ENCODE data around the gene ELP4.
"Not testable (repeated sequence)": the region's sequence is repeated elsewhere in the genome, so short reads cannot be mapped to it uniquely, and the experiment has no call there.

The ELP4 gene

GRCh38 chr11:31649129-31649966, 139.8 kb downstream of the ELP4 start:
- DNase-seq, result no peak

DNA sequence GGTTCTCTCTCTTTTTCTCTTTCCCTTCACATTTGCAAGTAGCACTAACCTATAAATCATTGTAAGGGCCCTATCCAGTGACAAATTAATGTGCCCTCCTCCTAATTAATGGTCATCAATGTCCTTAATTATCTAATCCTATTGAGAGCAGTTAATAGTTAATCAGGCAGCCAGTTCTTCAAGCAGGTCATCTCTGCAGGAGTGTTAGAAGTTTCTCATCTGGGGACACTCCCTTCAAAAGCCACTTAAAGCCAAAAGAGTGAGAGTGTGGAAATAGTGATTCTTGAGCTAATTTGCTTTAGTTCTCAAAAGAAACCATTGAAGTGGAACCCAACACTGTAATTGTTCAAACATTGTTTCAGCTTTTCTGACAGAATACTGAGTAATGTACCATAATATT, 141.6 kb downstream of the ELP4 start:
- no peak for DNase-seq

DNA sequence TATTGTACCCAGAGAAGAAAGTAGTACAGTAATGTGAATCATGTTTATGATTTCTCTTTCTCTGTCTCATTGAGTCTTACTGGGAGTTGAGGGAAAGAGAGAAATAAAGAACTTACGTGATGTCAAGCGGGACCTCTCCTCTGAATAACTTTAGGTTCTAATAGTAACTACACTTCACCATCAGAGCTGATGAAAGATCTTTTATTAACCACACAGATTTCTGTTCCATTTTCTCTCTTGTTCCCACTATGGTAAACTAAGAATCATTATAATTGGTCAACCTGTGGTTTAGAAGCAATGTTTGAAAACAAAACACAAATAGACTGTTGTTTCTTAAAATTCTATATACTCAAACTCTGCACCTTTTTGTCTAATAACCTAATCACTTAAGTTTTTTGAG, 142.3 kb downstream of the ELP4 start:
- no peak for DNase-seq

DNA sequence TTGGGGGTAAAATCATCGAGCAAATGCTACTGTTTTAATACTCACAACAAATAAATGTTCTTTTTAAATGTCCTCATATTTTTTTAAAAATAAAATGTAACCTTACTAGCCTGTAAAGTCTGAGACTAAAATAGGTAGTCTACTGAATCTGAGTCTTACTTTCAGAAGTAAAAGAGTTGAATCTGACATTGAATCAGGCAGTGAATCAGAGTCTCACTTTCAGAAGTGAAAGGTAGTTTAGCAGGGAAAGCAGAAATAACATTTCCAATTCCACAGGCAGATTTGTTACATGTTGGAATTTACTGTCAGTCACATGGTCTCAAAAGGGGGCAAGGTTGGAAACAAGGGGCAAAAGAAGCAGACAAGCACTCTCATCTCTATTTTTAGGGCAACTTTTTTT, 143.0 kb downstream of the ELP4 start:
- no peak for DNase-seq

GRCh38 chr11:31655483-31655882, 145.9 kb downstream of the ELP4 start:
- DNase-seq, result peak; percentile 88

GRCh38 chr11:31656051-31656450, 146.5 kb downstream of the ELP4 start:
- peak; percentile 29 for DNase-seq

DNA sequence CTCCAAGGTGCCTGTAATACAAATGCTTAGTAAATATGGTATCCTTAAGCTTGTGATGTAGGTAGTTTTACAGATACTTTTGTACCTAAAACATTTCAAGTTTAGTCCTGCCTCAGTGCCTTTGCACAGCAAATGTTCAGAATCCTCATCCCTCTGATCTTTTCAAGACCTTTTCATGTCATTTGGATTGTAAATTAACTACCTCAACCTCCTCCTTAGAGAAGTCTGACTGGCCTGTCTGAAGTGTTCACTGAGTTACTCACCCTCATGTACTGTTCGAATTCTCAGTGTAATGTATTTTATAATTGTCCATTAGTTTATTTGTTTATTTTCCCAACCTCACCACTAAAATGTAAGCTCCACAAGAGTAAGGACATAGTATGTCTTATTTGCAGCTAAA, 147.5 kb downstream of the ELP4 start:
- peak; percentile 3 for DNase-seq

GRCh38 chr11:31664129-31664528, 154.6 kb downstream of the ELP4 start:
- DNase-seq, result no peak

DNA sequence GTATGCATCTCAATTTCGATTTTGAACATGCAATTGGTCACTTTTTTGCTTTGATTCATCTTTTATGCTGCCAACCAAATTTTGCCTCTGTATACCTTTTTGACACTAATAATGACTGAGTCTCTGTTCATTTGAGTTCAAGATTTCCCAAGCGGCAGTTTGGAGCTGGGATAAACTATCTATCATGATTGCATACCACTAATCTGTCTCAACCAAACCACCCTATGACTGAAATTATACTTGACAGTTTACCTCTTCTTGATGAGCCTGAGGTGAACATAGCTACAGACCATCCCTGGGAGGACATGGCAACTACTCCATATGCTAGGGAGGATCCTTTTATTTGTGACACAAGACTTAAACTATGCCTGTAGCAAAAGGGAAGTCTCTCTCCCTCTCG, 155.4 kb downstream of the ELP4 start:
- DNase-seq, result no peak

DNA sequence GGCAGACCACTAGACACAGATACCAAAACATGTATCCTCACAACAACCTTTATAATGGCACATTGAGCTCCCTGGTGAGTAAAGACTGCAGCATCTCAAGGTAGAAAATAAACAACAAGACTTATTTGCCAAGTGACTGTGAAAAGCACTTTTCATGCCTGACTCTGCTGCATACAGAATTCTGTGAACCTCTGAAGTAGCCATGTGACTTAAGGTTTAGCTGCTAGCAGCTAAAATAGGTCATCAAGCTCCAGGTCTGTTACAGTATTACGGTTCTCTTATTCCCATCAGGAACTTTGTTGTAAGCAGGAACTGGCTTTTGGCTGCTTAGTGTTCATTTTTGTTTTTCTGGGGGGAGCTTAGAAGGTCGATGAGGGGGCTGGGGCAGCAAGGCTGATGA, 162.1 kb downstream of the ELP4 start:
- DNase-seq, result no peak

- DNase-seq, result not testable (repeated sequence)
Observed at GRCh38 chr11:31673108-31673507, 163.5 kb downstream of the ELP4 start.

DNA sequence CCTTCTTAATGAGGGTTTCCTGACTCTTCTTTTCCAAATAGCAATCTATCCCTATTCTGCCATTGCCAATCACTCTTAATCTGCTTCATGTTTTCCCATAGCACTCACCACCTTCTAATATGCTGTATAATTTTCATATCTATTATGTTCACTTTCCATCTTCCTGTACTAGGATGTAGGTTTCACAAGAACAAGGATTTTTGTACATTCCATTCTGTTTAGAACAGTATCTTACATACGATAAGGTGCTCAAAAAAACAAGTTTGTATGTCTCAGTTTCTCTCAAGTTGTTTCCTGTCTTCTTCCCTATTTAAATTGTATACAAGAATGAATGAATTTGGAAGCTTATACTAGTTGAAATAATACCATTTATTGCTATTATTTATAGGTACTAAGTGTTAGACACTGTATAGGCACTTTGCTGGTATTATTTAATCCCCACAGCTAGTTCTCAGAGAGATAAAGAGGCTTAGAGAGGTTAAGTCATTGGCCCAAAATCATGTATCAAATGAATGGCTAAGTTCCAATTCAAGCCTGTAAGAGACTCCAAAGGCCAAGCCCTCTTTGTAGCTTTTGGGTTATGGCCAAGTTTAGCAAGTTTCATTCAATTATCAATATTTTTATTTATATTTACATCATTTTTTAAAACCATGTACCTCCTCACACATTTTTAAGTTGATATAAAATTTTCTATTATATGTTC, 166.9 kb downstream of the ELP4 start:
- no peak for DNase-seq

DNA sequence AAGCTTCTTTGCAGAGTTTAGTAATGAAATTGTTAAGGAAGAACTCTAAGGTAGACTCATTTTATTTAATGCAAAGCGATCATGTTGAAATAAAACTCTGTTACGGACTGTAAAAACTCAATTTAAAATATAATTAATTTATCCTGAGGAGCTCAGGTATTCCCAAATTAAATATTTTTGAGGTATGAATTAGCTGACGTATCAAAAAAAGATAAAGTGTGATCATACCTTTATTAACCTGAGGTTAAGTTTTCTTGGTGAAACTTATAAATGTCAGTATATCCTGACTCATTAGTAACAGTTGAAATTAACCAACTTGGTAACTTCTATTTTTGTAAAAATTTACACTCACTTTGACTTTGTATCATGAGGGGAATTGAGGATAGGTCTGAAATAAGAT, 171.2 kb downstream of the ELP4 start:
- no peak for DNase-seq

DNA sequence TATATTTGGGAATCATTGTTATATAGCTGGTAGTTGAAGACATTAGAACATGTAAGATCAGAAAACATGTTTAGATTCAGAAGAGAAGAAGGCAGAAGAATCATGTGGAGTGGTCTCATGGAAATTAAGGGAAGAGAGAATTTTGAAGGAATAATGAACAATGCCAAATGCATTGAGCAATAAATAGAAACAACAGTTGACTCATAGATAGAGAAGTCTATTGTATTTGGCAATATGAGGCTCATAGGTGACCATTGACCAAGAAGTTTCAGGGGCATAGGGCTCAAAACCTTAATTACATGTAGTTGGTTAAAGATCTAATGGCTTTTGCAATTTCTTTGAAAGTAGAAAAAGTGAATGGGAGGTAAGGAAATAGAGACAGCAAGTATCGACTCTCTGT, 177.7 kb downstream of the ELP4 start:
- DNase-seq, result no peak

DNA sequence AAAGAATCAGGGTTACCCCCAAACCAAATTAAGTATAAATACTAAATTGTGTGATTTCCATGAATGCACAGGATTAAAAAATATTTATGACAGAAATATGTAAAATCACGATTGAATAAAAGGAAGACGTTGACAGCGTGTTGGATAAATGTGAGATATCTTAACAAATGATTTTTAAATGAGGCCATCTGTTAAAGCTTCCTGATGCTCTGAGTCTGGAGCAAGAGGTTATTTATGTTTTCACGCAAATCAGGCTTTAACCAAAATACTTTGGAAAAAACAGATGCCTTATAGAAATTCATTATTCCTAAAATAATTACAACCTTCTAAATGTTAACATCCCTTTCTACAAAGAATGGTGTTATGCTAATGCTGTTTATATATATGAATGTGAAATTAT, 178.3 kb downstream of the ELP4 start:
- DNase-seq, result no peak

DNA sequence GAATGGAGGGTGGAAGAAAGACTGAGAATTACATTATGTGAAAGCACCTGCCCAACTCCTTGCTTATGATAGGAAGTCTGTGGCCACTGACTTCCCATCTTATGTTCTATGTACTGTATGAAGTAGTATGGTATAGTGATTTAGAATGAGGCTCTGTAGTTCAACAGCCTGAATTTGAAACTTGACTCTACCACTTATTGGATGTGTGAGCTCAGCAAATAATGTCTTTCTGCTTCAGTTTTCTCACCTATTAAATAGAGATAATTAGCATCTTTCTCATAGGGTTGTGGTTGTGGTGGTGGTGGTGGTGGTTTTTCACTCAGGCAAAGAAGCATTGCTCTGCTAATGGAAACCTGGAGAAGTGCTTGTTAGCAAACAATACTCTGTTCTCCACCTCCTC, 180.0 kb downstream of the ELP4 start:
- no peak for DNase-seq

DNA sequence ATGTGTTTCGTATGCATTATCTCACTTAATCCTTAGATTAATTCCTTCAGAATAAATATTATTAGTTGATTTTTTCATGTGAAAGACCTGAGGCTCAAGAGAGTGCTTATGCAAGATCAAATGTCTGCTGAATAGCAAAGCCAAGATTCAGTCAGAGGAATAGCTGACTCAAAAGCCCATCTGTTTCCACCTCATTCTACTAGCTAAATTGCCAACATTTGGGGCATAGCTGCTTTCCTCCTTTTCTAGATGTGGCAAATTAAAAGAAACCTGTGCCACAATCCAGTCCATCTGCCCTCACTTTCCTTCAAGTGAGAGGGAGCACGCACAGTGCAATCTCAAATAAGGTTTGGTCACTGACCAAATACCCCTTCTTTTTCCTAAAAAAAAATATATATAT, 180.5 kb downstream of the ELP4 start:
- DNase-seq, result no peak

GRCh38 chr11:31690516-31690915, 180.9 kb downstream of the ELP4 start:
- no peak for DNase-seq

DNA sequence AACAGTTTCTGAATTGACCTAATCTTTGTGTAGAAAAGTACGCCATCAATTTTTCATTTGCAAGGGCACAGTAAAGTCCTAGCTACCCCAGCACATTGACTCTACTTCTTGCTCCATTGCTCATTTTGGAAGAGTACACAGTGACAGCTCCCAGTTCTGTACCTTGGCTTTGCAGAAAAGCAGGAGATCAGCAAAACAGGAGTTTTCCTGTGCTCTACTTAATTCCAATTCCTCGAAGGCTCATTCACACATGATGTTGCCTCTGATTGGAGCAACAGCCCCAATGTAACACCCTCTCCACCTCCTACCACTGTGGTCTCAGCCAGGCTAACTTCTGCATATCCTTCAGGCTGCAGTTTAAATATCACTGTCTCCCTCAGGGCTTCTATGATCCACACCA, 182.9 kb downstream of the ELP4 start:
- DNase-seq, result no peak

DNA sequence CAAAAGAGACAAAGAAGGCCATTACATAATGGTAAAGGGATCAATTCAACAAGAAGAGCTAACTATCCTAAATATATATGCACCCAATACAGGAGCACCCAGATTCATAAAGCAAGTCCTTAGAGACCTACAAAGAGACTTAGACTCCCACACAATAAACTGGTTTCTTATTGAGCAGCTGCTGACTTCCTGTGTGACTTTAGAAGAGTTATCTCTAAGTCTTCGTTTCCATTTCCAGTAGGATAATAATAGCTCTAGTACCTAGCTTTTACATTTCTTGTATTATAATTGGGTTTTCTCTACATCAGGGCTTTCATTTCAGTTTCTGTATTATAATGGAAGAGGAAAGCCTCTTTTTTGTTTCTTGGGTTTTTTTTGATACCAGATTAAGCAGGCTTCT, 187.5 kb downstream of the ELP4 start:
- DNase-seq, result not testable (repeated sequence)

- no peak for DNase-seq
Observed at GRCh38 chr11:31699066-31699465, 189.5 kb downstream of the ELP4 start.

DNA sequence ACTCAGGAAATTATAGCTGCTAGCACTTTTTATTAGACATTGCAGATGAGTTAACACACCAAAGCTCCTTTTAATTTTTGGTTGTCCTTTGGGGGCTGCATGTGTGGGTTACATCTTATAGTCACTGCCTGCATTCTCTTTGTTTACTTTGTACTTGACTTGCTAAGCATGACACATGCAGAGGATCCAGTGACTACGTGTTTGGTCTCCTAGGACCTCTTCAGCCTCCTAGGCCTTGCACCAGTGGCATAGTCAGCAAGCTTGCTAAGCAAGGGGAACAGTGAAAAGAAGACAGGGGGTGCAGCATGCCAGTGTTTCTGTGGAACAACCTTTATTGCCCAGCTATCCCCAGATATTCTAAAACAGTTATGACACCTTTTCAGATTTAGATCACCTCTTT, 193.4 kb downstream of the ELP4 start:
- peak; percentile 36 for DNase-seq

GRCh38 chr11:31706357-31706756, 196.8 kb downstream of the ELP4 start:
- DNase-seq, result no peak

DNA sequence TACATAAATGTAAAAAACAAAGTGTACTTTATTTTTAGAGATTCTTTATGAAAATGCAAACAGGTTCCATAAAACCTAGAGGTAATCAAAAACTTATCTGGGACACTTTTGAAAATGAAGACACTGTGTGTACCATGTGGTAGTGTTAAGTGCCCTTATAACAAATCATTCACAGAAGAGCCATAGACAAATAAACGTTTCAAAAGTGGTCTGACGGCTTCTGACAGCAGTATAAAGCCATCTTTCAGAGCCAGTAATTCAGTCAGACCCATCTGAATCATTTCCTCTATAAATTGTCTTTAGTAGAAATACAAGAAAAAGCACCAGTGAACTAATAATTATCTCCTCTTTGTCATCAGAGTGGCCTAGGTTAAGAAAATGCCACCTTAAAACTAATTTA, 201.6 kb downstream of the ELP4 start:
- DNase-seq, result no peak

DNA sequence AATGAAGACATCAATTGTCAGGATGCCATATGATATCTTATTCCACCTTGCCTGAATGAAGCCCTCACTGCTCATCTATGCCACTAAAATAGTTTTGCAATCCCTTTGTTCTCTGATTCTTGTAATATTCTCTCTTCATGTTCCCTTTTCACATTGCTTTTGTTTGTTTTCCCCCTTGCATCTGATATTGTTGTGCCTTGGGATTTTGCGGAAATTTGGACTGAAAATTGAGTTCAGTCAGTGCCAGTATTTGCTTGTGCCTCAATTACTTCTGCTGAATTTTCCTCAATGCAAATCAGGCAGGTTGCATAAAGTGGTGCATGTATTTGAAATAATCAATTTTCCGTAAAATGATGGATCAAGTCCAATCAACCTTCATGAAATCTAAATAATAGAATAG, 203.3 kb downstream of the ELP4 start:
- DNase-seq, result no peak
